Keratinocyte (primary cell): ENCODE measurements around the gene FAM219B.
"Not testable (repeated sequence)": the region's sequence is repeated elsewhere in the genome, so short reads cannot be mapped to it uniquely, and the experiment has no call there.

ENCODE experiments used
- EZH2 ChIP-seq: IDR thresholded peaks from one replicate; pipeline ENCODE4 v1.6.1; 2012; ENCODE audit warnings: inconsistent platforms, mild to moderate bottlenecking, low read length, moderate library complexity
- TF ChIP-seq, protein P1 (sequence below), 3 experiments: IDR thresholded peaks in 1 of 3; conservative IDR thresholded peaks in 1 of 3; optimal IDR thresholded peaks in 1 of 3; 2 replicates in 2 of 3; 3 replicates in 1 of 3; pipeline versions ENCODE3 to v1.5.1; 2011; ENCODE audit warnings: low read length in 3 of 3, mild to moderate bottlenecking in 3 of 3, moderate library complexity in 2 of 3, control low read depth in 1 of 3, inconsistent platforms in 1 of 3; ENCODE audit not compliant: insufficient read depth in 2 of 3; ENCODE audit errors: extremely low read depth in 1 of 3

DNA sequence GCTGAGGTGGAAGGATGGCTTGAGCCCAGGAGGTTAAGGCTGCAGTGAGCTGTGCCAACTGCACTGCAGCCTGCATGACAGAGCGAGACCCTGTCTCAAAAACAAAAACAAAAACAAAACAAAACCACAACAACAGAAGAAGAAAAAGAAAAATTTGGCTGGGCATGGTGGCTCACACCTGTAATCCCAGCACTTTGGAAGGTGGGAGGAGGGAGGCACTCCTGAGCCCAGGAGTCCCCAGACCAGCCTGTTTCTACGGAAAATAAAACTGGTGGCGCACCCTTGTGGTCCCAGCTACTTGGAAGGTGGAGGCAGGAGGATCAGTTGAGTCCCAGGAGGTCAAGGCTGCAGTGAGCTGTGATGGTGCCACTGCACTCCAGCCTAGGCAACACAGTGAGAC is 28.5 kb upstream of the FAM219B start:
- not testable (repeated sequence) for TF ChIP-seq EZH2
- TF ChIP-seq, protein P1, sequence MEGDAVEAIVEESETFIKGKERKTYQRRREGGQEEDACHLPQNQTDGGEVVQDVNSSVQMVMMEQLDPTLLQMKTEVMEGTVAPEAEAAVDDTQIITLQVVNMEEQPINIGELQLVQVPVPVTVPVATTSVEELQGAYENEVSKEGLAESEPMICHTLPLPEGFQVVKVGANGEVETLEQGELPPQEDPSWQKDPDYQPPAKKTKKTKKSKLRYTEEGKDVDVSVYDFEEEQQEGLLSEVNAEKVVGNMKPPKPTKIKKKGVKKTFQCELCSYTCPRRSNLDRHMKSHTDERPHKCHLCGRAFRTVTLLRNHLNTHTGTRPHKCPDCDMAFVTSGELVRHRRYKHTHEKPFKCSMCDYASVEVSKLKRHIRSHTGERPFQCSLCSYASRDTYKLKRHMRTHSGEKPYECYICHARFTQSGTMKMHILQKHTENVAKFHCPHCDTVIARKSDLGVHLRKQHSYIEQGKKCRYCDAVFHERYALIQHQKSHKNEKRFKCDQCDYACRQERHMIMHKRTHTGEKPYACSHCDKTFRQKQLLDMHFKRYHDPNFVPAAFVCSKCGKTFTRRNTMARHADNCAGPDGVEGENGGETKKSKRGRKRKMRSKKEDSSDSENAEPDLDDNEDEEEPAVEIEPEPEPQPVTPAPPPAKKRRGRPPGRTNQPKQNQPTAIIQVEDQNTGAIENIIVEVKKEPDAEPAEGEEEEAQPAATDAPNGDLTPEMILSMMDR (optimal IDR thresholded peaks at IDR 0.05 in 1 of 3, IDR thresholded peaks at IDR 0.05 in 1 of 3, conservative IDR thresholded peaks at IDR 0.05 in 1 of 3; ENCODE audit: extremely low read depth in 1 of 3, insufficient read depth in 2 of 3, low read length in 3 of 3) = peak in 1 of 3 experiments; percentile 17
